ENCODE measurements around the gene SKIC8. TPM values are rescaled to one million over a fixed set of nuclear protein-coding genes. Genes with fewer than 3 reads are reported as not detected.
"Not testable (repeated sequence)": the region's sequence is repeated elsewhere in the genome, so short reads cannot be mapped to it uniquely, and the experiment has no call there.

The SKIC8 gene
- total and polyA plus RNA-seq, 2 experiments from 2014 or later = 52.6 to 70.6 TPM

DNA sequence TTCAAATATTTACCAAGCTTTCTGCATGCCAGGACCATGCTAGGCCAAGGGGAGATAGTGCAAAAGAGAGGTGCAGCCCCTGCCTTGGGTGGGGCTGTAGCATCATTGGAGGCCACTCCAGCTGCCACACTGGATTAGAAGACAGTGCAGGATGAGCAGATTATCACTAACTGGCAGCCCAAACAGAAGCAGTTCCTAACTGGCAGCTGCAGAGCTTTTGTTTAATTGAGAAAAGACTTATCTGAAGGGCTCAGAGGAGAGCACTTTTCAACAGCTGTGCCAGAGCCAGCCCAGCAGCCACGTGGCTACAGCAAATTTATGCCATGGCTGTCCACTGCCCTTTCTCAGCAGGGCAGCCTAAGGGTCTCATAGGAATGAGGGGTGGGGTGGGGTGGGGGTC lies 51.5 kb downstream of the SKIC8 start:
- no peak overlapping the region for H2AFZ ChIP-seq
- H3K27ac ChIP-seq = no peak overlapping the region
- H4K20me1 ChIP-seq (ENCODE audit: insufficient read depth) = no peaks in the 10 kb centered on the region
- H3K4me1 ChIP-seq (ENCODE audit: insufficient read depth) = no peaks in the 10 kb centered on the region
- DNase-seq = no peak
- in situ Hi-C loops (cut with MboI) = no loop called here
- peaks cover 7% of the 10 kb centered on the region; the same call in 1 of the 2 replicates for H3K27me3 ChIP-seq (replicated peaks; ENCODE audit: insufficient read depth)
- no peak overlapping the region for H3K9ac ChIP-seq
- no peaks in the 10 kb centered on the region for H3K36me3 ChIP-seq (ENCODE audit: low read depth)
- no peaks in the 10 kb centered on the region for H3K79me2 ChIP-seq (ENCODE audit: insufficient read depth)
- H3F3A ChIP-seq (ENCODE audit: insufficient read depth) = no peaks in the 10 kb centered on the region
- no peaks in the 10 kb centered on the region for H3K9me3 ChIP-seq (ENCODE audit: low read depth)
- no peaks in the 10 kb centered on the region for H3K9me2 ChIP-seq (ENCODE audit: insufficient read depth)
- TF ChIP-seq EZH2 (IDR thresholded peaks at IDR 0.05; ENCODE audit: insufficient read depth, poor library complexity, severe bottlenecking) (no peak), EZH2phosphoT487 (IDR thresholded peaks at IDR 0.05; ENCODE audit: insufficient read depth, low read depth) (no peak)
- whole genome bisulfite sequencing, 2 experiments (ENCODE audit: low coverage in 1 of 2, low lambda C conversion rate in 2 of 2, missing lambda C conversion rate in 2 of 2) = 29 to 33% methylated on average over 1 of the region's 1 CpG
- H3K4me3 ChIP-seq = no peak overlapping the region
- H3K4me2 ChIP-seq (ENCODE audit: unreplicated experiment) = no peak overlapping the region

DNA sequence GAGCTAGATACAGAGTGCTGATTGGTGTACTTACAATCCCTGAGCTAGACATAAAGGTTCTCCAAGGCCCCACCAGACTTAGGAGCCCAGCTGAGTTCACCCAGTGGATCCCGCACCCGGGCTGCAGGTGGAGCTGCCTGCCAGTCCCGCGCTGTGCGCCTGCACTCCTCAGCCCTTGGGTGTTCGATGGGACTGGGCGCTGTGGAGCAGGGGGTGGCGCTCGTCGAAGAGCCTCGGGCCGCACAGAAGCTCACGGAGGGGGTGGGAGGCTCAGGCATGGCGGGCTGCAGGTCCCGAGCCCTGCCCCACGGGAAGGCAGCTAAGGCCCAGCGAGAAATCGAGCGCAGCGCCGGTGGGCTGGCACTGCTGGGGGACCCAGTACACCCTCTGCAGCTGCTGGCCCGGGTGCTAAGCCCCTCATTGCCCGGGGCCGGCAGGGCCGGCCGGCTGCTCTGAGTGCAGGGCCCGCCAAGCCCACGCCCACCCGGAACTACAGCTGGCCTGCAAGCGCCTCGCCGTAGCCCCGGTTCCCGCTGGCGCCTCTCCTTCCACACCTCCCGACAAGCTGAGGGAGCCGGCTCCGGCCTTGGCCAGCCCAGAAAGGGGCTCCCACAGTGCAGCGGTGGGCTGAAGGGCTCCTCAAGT lies 53.3 kb downstream of the SKIC8 start:
- H3K36me3 ChIP-seq (ENCODE audit: low read depth); H3K79me2 ChIP-seq (ENCODE audit: insufficient read depth); H3K9ac ChIP-seq; H2AFZ ChIP-seq; in situ Hi-C loops (cut with MboI); H3K4me2 ChIP-seq (ENCODE audit: unreplicated experiment); H3K4me1 ChIP-seq (ENCODE audit: insufficient read depth); H4K20me1 ChIP-seq (ENCODE audit: insufficient read depth); H3F3A ChIP-seq (ENCODE audit: insufficient read depth); H3K27ac ChIP-seq; DNase-seq; H3K27me3 ChIP-seq (replicated peaks; ENCODE audit: insufficient read depth); H3K9me2 ChIP-seq (ENCODE audit: insufficient read depth); H3K9me3 ChIP-seq (ENCODE audit: low read depth); H3K4me3 ChIP-seq: not testable (repeated sequence)
- WGBS, 2 experiments (ENCODE audit: low coverage in 1 of 2, low lambda C conversion rate in 2 of 2, missing lambda C conversion rate in 2 of 2) = 84 to 96% methylated on average over 12 to 39 of the region's 39 CpGs

DNA sequence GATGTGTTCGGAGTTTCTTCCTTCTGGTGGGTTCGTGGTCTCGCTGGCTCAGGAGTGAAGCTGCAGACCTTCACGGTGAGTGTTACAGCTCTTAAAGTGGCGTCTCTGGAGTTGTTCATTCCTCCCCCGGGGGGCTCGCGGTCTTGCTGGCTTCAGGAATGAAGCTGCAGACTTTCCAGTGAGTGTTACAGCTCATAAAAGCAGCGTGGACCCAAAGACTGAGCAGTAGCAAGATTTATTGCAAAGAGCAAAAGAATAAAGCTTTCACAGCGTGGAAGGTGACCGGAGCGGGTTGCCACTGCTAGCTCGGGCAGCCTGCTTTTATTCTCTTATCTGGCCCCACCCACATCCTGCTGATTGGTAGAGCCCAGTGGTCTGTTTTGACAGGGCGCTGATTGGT lies 54.0 kb downstream of the SKIC8 start:
- DNase-seq, H2AFZ ChIP-seq: not testable (repeated sequence)
- 60 to 61% methylated on average over 14 of the region's 14 CpGs for WGBS, 2 experiments (ENCODE audit: low coverage in 1 of 2, low lambda C conversion rate in 2 of 2, missing lambda C conversion rate in 2 of 2)

DNA sequence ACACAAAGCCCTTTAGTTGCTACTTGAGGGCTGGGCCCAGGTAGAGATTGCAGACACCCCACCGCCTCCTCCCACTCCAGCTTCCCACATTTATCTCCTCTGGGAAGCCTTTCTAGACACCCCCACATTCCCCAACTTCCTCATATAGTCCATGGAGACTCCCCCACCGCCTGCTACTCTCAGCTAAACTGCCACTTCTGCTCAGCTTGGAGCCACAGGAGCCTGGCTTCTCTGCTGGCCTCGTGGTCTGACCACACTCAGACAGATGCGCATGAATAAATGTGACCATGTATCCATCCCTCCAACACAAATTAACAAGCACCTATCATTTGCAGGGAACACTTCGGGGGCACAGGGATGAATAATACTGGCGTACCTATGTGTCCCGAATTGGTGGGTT lies 54.5 kb downstream of the SKIC8 start:
- Histone ChIP-seq H3K9me3 (ENCODE audit: low read depth) (no peaks in the 10 kb centered on the region), H2AFZ (no peak overlapping the region), H4K20me1 (ENCODE audit: insufficient read depth) (no peaks in the 10 kb centered on the region), H3K36me3 (ENCODE audit: low read depth) (no peaks in the 10 kb centered on the region), H3K4me2 (ENCODE audit: unreplicated experiment) (no peak overlapping the region), H3K9me2 (ENCODE audit: insufficient read depth) (no peaks in the 10 kb centered on the region), H3K9ac (no peak overlapping the region), H3K4me1 (ENCODE audit: insufficient read depth) (no peaks in the 10 kb centered on the region), H3F3A (ENCODE audit: insufficient read depth) (no peaks in the 10 kb centered on the region), H3K4me3 (no peak overlapping the region), H3K27me3 (replicated peaks; ENCODE audit: insufficient read depth) (no peaks in the 10 kb centered on the region), H3K79me2 (ENCODE audit: insufficient read depth) (no peaks in the 10 kb centered on the region), H3K27ac (no peak overlapping the region)
- DNase-seq = no peak
- 58% methylated on average over 7 of the region's 7 CpGs for WGBS, 2 experiments (ENCODE audit: low coverage in 1 of 2, low lambda C conversion rate in 2 of 2, missing lambda C conversion rate in 2 of 2)
- TF ChIP-seq EZH2 (IDR thresholded peaks at IDR 0.05; ENCODE audit: insufficient read depth, poor library complexity, severe bottlenecking) (no peak), EZH2phosphoT487 (IDR thresholded peaks at IDR 0.05; ENCODE audit: insufficient read depth, low read depth) (no peak)
- in situ Hi-C loops (cut with MboI) = loop anchor here (5.0 kb wide), 1 partner anchor 133 kb away; no protein-coding TSS in a partner anchor

More for the DNA sequence above, 54.0 kb downstream of the SKIC8 start:
- H3F3A ChIP-seq (ENCODE audit: insufficient read depth); H3K4me3 ChIP-seq; H3K36me3 ChIP-seq (ENCODE audit: low read depth); H3K9ac ChIP-seq; in situ Hi-C loops (cut with MboI); H3K4me2 ChIP-seq (ENCODE audit: unreplicated experiment); H3K9me2 ChIP-seq (ENCODE audit: insufficient read depth); H3K27ac ChIP-seq; H4K20me1 ChIP-seq (ENCODE audit: insufficient read depth); H3K79me2 ChIP-seq (ENCODE audit: insufficient read depth); H3K27me3 ChIP-seq (replicated peaks; ENCODE audit: insufficient read depth); H3K4me1 ChIP-seq (ENCODE audit: insufficient read depth); H3K9me3 ChIP-seq (ENCODE audit: low read depth): not testable (repeated sequence)

DNA sequence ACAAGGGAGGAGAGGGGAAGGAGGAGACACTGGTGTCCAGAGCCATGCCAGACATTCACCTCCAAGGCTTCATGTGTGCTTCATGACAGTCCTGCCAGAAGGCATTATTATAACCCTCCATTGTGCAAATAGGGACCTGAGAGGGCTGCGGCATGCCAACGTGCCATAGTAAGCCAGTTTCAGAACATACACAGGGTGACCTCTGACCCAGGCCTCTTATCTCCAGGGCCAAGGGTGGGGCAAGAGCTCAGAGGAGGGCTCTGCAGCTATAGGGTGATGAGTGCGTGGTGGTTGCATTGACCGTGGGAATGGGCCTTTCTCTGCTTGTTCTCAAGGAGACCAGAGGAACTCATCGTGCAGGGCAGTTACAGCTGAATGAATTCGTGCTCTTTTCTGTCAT lies 55.3 kb downstream of the SKIC8 start:
- DNase-seq = no peak
- no peak overlapping the region for H3K4me3 ChIP-seq
- no peaks in the 10 kb centered on the region for H3K4me1 ChIP-seq (ENCODE audit: insufficient read depth)
- H3K9ac ChIP-seq = no peak overlapping the region
- WGBS, 2 experiments (ENCODE audit: low coverage in 1 of 2, low lambda C conversion rate in 2 of 2, missing lambda C conversion rate in 2 of 2) = 77% methylated on average over 6 of the region's 6 CpGs
- no peak overlapping the region for H3K4me2 ChIP-seq (ENCODE audit: unreplicated experiment)
- H3K9me3 ChIP-seq (ENCODE audit: low read depth) = no peaks in the 10 kb centered on the region
- H3K79me2 ChIP-seq (ENCODE audit: insufficient read depth) = no peaks in the 10 kb centered on the region
- no peaks in the 10 kb centered on the region for H3K9me2 ChIP-seq (ENCODE audit: insufficient read depth)
- H3K36me3 ChIP-seq (ENCODE audit: low read depth) = no peaks in the 10 kb centered on the region
- no peaks in the 10 kb centered on the region for H4K20me1 ChIP-seq (ENCODE audit: insufficient read depth)
- in situ Hi-C loops (cut with MboI) = loop anchor here (5.0 kb wide), 1 partner anchor 132 kb away; no protein-coding TSS in a partner anchor
- H3K27me3 ChIP-seq (replicated peaks; ENCODE audit: insufficient read depth) = no peaks in the 10 kb centered on the region
- no peak overlapping the region for H2AFZ ChIP-seq
- H3F3A ChIP-seq (ENCODE audit: insufficient read depth) = no peaks in the 10 kb centered on the region
- TF ChIP-seq EZH2 (IDR thresholded peaks at IDR 0.05; ENCODE audit: insufficient read depth, poor library complexity, severe bottlenecking) (no peak), EZH2phosphoT487 (IDR thresholded peaks at IDR 0.05; ENCODE audit: insufficient read depth, low read depth) (no peak)
- no peak overlapping the region for H3K27ac ChIP-seq

Measured in GM23248 (cell line).